Esophagus (tissue), 2 donors: ENCODE measurements around the gene DCHS2. TPM values are rescaled to one million over a fixed set of nuclear protein-coding genes. Genes with fewer than 3 reads are reported as not detected.
A peak's percentile ranks its signal among the peaks of the same experiment; 100 is the strongest.

ENCODE experiments used
- H3K27ac ChIP-seq, 2 donors: one replicate each; pipeline ENCODE4 v1.5.1; 2013; ENCODE audit warnings: low read depth in 2 of 2, mild to moderate bottlenecking in 2 of 2, inconsistent platforms in 1 of 2, low read length in 1 of 2, moderate library complexity in 1 of 2
- H3K27me3 ChIP-seq, 2 donors: one replicate each; pipeline ENCODE4 v1.6.1; 2013; ENCODE audit warnings: low read length in 2 of 2, control low read depth in 1 of 2, mild to moderate bottlenecking in 1 of 2; ENCODE audit not compliant: insufficient read depth in 2 of 2, control insufficient read depth in 1 of 2
- H3K36me3 ChIP-seq, 2 donors: one replicate each; pipeline ENCODE4 v1.6.1; 2013; ENCODE audit warnings: low read length in 1 of 2; ENCODE audit not compliant: control insufficient read depth in 2 of 2, insufficient read depth in 2 of 2
- H3K4me1 ChIP-seq, 2 donors: one replicate each; pipeline ENCODE4 v1.6.1; 2013; ENCODE audit warnings: low read length in 1 of 2; ENCODE audit not compliant: control insufficient read depth in 2 of 2, insufficient read depth in 2 of 2
- H3K4me3 ChIP-seq, 2 donors: one replicate each; pipeline ENCODE4 v1.5.1; 2013; ENCODE audit warnings: low read length in 2 of 2, mild to moderate bottlenecking in 2 of 2, low read depth in 1 of 2, moderate library complexity in 1 of 2
- H3K9me3 ChIP-seq, 2 donors: one replicate each; pipeline ENCODE4 v1.6.1; 2013; ENCODE audit warnings: mild to moderate bottlenecking in 2 of 2, low read depth in 1 of 2, low read length in 1 of 2, moderate library complexity in 1 of 2; ENCODE audit not compliant: control insufficient read depth in 2 of 2, insufficient read depth in 1 of 2
- WGBS, 2 donors: extraction: QIAGEN DNeasy Blood & Tissue Kit; methylation state at CpG; one replicate each; pipeline ENCODE4 v1.1.7; 2013; 5-methylcytosine and 5-hydroxymethylcytosine counted together
- polyA plus RNA-seq, 2 donors: library from polyadenylated mRNA; stranded (reverse); fragments of 200-250 nt; gene quantifications; one replicate each; pipeline ENCODE4 v1.2.3, GENCODE V29; 2013
- donor health status: healthy with polysubstance abuse.
- donor health status: Bipolar disorder and iron deficiency.

Gene DCHS2
- polyA plus RNA-seq, 2 donors: 0.02 TPM

GRCh38 chr4:154492288-154492687 is 689 bp upstream of the DCHS2 start:
- Histone ChIP-seq H3K4me3 (no peak overlapping the region), H3K27ac (no peak overlapping the region), H3K9me3 (peaks cover 0 to 8% of the 10 kb centered on the region in 2 donors), H3K27me3 (peaks cover 0 to 8% of the 10 kb centered on the region in 2 donors), H3K4me1 (peaks cover 12 to 18% of the 10 kb centered on the region in 2 donors), H3K36me3 (no peaks in the 10 kb centered on the region)
- WGBS, 2 donors: 23 to 32% methylated on average over 16 of the region's 16 CpGs

GRCh38 chr4:154490583-154491340 is 837 bp downstream of the DCHS2 start:
- Histone ChIP-seq H3K27me3 (peaks cover 0 to 8% of the 10 kb centered on the region in 2 donors), H3K4me1 (peaks cover 12 to 18% of the 10 kb centered on the region in 2 donors), H3K4me3 (peak overlapping the region; percentile 29 to 34), H3K27ac (no peak overlapping the region), H3K9me3 (peaks cover 0 to 8% of the 10 kb centered on the region in 2 donors), H3K36me3 (no peaks in the 10 kb centered on the region)
- 5 to 6% methylated on average over 74 to 76 of the region's 76 CpGs for WGBS, 2 donors

- Histone ChIP-seq H3K4me3 (peak overlapping the region; percentile 29 to 34), H3K9me3 (peaks cover 0 to 8% of the 10 kb centered on the region in 2 donors), H3K4me1 (peaks cover 12 to 18% of the 10 kb centered on the region in 2 donors), H3K27ac (no peak overlapping the region), H3K36me3 (no peaks in the 10 kb centered on the region), H3K27me3 (peaks cover 0 to 8% of the 10 kb centered on the region in 2 donors)
- WGBS, 2 donors: 12 to 16% methylated on average over 53 to 55 of the region's 55 CpGs
These were observed 1.4 kb downstream of the DCHS2 start for GRCh38 chr4:154490234-154490582.

GRCh38 chr4:154489558-154490233 is 1.9 kb downstream of the DCHS2 start:
- no peak overlapping the region for H3K4me3 ChIP-seq
- peaks cover 12 to 18% of the 10 kb centered on the region in 2 donors for H3K4me1 ChIP-seq
- H3K27me3 ChIP-seq: peaks cover 4 to 8% of the 10 kb centered on the region in 2 donors
- no peaks in the 10 kb centered on the region for H3K36me3 ChIP-seq
- peaks cover 0 to 8% of the 10 kb centered on the region in 2 donors for H3K9me3 ChIP-seq
- WGBS, 2 donors: 60 to 70% methylated on average over 56 of the region's 56 CpGs
- H3K27ac ChIP-seq: no peak overlapping the region

- Histone ChIP-seq H3K36me3 (no peaks in the 10 kb centered on the region), H3K9me3 (peaks cover 0 to 8% of the 10 kb centered on the region in 2 donors), H3K27me3 (peaks cover 4 to 8% of the 10 kb centered on the region in 2 donors), H3K4me1 (peaks cover 11 to 16% of the 10 kb centered on the region in 2 donors), H3K4me3 (no peak overlapping the region), H3K27ac (no peak overlapping the region)
- 85 to 87% methylated on average over 4 of the region's 4 CpGs for WGBS, 2 donors
These were observed 4.5 kb downstream of the DCHS2 start for GRCh38 chr4:154487145-154487544.

GRCh38 chr4:154485127-154485773 is 6.3 kb downstream of the DCHS2 start:
- peaks cover 2 to 4% of the 10 kb centered on the region in 2 donors for H3K27me3 ChIP-seq
- H3K4me1 ChIP-seq: peaks cover 2 to 3% of the 10 kb centered on the region in 2 donors
- peaks cover 0 to 2% of the 10 kb centered on the region in 2 donors for H3K9me3 ChIP-seq
- no peaks in the 10 kb centered on the region for H3K36me3 ChIP-seq
- no peak overlapping the region for H3K4me3 ChIP-seq
- WGBS, 2 donors: 53% methylated on average over 4 of the region's 4 CpGs
- H3K27ac ChIP-seq: no peak overlapping the region

GRCh38 chr4:154478547-154478946 is 13.1 kb downstream of the DCHS2 start:
- Histone ChIP-seq H3K9me3 (no peaks in the 10 kb centered on the region), H3K27ac (no peak overlapping the region), H3K4me1 (no peaks in the 10 kb centered on the region), H3K27me3 (no peaks in the 10 kb centered on the region), H3K36me3 (no peaks in the 10 kb centered on the region), H3K4me3 (no peak overlapping the region)
- 89 to 91% methylated on average over 4 of the region's 4 CpGs for WGBS, 2 donors

GRCh38 chr4:154478128-154478527 is 13.5 kb downstream of the DCHS2 start:
- Histone ChIP-seq H3K36me3 (no peaks in the 10 kb centered on the region), H3K4me3 (no peak overlapping the region), H3K9me3 (no peaks in the 10 kb centered on the region), H3K27me3 (no peaks in the 10 kb centered on the region), H3K4me1 (no peaks in the 10 kb centered on the region), H3K27ac (no peak overlapping the region)
- WGBS, 2 donors: 88 to 92% methylated on average over 2 of the region's 2 CpGs

GRCh38 chr4:154476232-154476631 is 15.4 kb downstream of the DCHS2 start:
- 38 to 57% methylated on average over 1 of the region's 1 CpG for WGBS, 2 donors
- Histone ChIP-seq H3K9me3 (no peaks in the 10 kb centered on the region), H3K36me3 (no peaks in the 10 kb centered on the region), H3K27ac (no peak overlapping the region), H3K27me3 (no peaks in the 10 kb centered on the region), H3K4me3 (no peak overlapping the region), H3K4me1 (no peaks in the 10 kb centered on the region)
